Measurements from ENCODE around the gene KLHL8. TPM values are rescaled to one million over a fixed set of nuclear protein-coding genes. Genes with fewer than 3 reads are reported as not detected.

KLHL8 gene
- total RNA-seq, 1 donor from 2014 or later, result 5.4 TPM

- no peak for DNase-seq (ENCODE audit: low spot score in 2 of 2)
- no peak for TF ChIP-seq CTCF (IDR thresholded peaks at IDR 0.05)
- no peaks in the 10 kb centered on the region for H3K9me3 ChIP-seq
- no peak overlapping the region for H3K27ac ChIP-seq
- intact Hi-C loops (cut with DNase I), result no loop called here
- H3K4me1 ChIP-seq, result peaks cover 0 to 6% of the 10 kb centered on the region in 2 donors
- H3K4me3 ChIP-seq, result peak overlapping the region in 1 of 2 donors; percentile 5
- no peaks in the 10 kb centered on the region for H3K27me3 ChIP-seq
- no peaks in the 10 kb centered on the region for H3K36me3 ChIP-seq
Measured at GRCh38 chr4:87209182-87209581, 11.2 kb downstream of the KLHL8 start.

- no peak for DNase-seq (ENCODE audit: low spot score in 2 of 2)
- intact Hi-C loops (cut with DNase I), result no loop called here
- Histone ChIP-seq H3K4me3 (no peak overlapping the region), H3K36me3 (no peaks in the 10 kb centered on the region), H3K4me1 (no peaks in the 10 kb centered on the region), H3K27me3 (no peaks in the 10 kb centered on the region), H3K9me3 (peaks cover 0 to 7% of the 10 kb centered on the region in 2 donors), H3K27ac (no peak overlapping the region)
- TF ChIP-seq CTCF (IDR thresholded peaks at IDR 0.05), result no peak
Measured at GRCh38 chr4:87204559-87204958, 15.9 kb downstream of the KLHL8 start.

GRCh38 chr4:87196927-87197326 is 23.5 kb downstream of the KLHL8 start:
- Histone ChIP-seq H3K4me3 (no peak overlapping the region), H3K27me3 (no peaks in the 10 kb centered on the region), H3K9me3 (no peaks in the 10 kb centered on the region), H3K36me3 (no peaks in the 10 kb centered on the region), H3K4me1 (no peaks in the 10 kb centered on the region), H3K27ac (no peak overlapping the region)
- intact Hi-C loops (cut with DNase I), result no loop called here
- TF ChIP-seq CTCF (IDR thresholded peaks at IDR 0.05), result no peak
- DNase-seq (ENCODE audit: low spot score in 2 of 2), result no peak

GRCh38 chr4:87196146-87196545 is 24.3 kb downstream of the KLHL8 start:
- DNase-seq (ENCODE audit: low spot score in 2 of 2), result no peak
- Histone ChIP-seq H3K27ac (no peak overlapping the region), H3K27me3 (no peaks in the 10 kb centered on the region), H3K4me3 (no peak overlapping the region), H3K36me3 (no peaks in the 10 kb centered on the region), H3K4me1 (no peaks in the 10 kb centered on the region), H3K9me3 (no peaks in the 10 kb centered on the region)
- intact Hi-C loops (cut with DNase I), result no loop called here
- no peak for TF ChIP-seq CTCF (IDR thresholded peaks at IDR 0.05)

GRCh38 chr4:87193958-87194675 is 26.3 kb downstream of the KLHL8 start:
- H3K27ac ChIP-seq, result no peak overlapping the region
- TF ChIP-seq CTCF (IDR thresholded peaks at IDR 0.05), result no peak
- no peaks in the 10 kb centered on the region for H3K9me3 ChIP-seq
- H3K36me3 ChIP-seq, result no peaks in the 10 kb centered on the region
- no peaks in the 10 kb centered on the region for H3K4me1 ChIP-seq
- H3K4me3 ChIP-seq, result no peak overlapping the region
- no peaks in the 10 kb centered on the region for H3K27me3 ChIP-seq
- DNase-seq (ENCODE audit: low spot score in 2 of 2), result no peak
- intact Hi-C loops (cut with DNase I), result no loop called here
